Hepatocyte (in vitro differentiated cells): ENCODE data around the gene CDKN2AIPNL.

Experiments used
- CTCF ChIP-seq: fragments of 200-600 bp; sonication (generic); IDR thresholded peaks from 2 replicates; pipeline ENCODE4 v1.5.1; 2016; ENCODE audit warnings: antibody characterized with exemption, mild to moderate bottlenecking; ENCODE audit not compliant: poor library complexity
- EZH2 ChIP-seq: fragments of 200-600 bp; sonication (generic); IDR thresholded peaks from 2 replicates; pipeline ENCODE4 v1.6.1; 2016; ENCODE audit warnings: antibody characterized with exemption, mild to moderate bottlenecking, borderline replicate concordance

GRCh38 chr5:134451936-134452505 lies 40.3 kb upstream of the CDKN2AIPNL start:
- no peak for TF ChIP-seq CTCF
- no peak for TF ChIP-seq EZH2
